Peyer's patch (tissue), 4 donors: Measurements from ENCODE around the gene PRKCA. TPM values are rescaled to one million over a fixed set of nuclear protein-coding genes. Genes with fewer than 3 reads are reported as not detected.
A peak's percentile ranks its signal among the peaks of the same experiment; 100 is the strongest.
"Not testable (repeated sequence)": the region's sequence is repeated elsewhere in the genome, so short reads cannot be mapped to it uniquely, and the experiment has no call there.

Experiments
- DNase-seq, 3 donors: peaks; one replicate each; pipeline ENCODE4 v3.0.0-alpha.2; 2017 to 2019
- H3K27ac ChIP-seq, 4 donors: fragments of 200-600 bp; sonication (generic); one replicate each; pipeline ENCODE4 v1.5.1; 2016 to 2019
- H3K27me3 ChIP-seq, 2 donors: fragments of 200-600 bp; sonication (generic); one replicate each; pipeline ENCODE4 v1.5.1; 2019
- H3K36me3 ChIP-seq, 3 donors: fragments of 200-600 bp; sonication (generic); one replicate each; pipeline ENCODE4 v1.5.1; 2016 to 2019
- H3K4me1 ChIP-seq, 4 donors: fragments of 200-600 bp; sonication (generic); one replicate each; pipeline ENCODE4 v1.5.1; 2016 to 2019
- H3K4me3 ChIP-seq, 4 donors: fragments of 200-600 bp; sonication (generic); 1 replicate in 3 of 4; 2 replicates in 1 of 4; pipeline ENCODE4 v1.5.1; 2016 to 2019; ENCODE audit warnings: mild to moderate bottlenecking in 1 of 4
- H3K9me3 ChIP-seq, 4 donors: fragments of 200-600 bp; sonication (generic); one replicate each; pipeline ENCODE4 v1.5.1; 2016 to 2019; ENCODE audit warnings: mild to moderate bottlenecking in 1 of 4
- POLR2A ChIP-seq, 2 donors: fragments of 450-650 bp; IDR thresholded peaks; one replicate each; pipeline ENCODE4 v1.5.1; 2017; ENCODE audit warnings: antibody characterized with exemption in 2 of 2, mild to moderate bottlenecking in 2 of 2, moderate library complexity in 2 of 2
- total RNA-seq, 4 donors: library from RNA; depleted of rRNA; stranded (reverse); fragments of >200 nt; gene quantifications; one replicate each; pipeline ENCODE4 v1.1.0, GENCODE V29; 2016
- TF ChIP-seq, protein P1 (sequence below), 6 experiments: fragments of 450-650 bp in 4 of 6; fragments of 200-600 bp in 2 of 6; sonication (generic) in 1 of 6; IDR thresholded peaks; one replicate each; pipeline ENCODE4 v1.5.1; 2017 to 2019; ENCODE audit warnings: antibody characterized with exemption in 6 of 6, mild to moderate bottlenecking in 3 of 6, moderate library complexity in 1 of 6

Gene PRKCA
- total RNA-seq, 4 donors from 2014 or later: 32.2 to 47.0 (median 43.5) TPM

DNA sequence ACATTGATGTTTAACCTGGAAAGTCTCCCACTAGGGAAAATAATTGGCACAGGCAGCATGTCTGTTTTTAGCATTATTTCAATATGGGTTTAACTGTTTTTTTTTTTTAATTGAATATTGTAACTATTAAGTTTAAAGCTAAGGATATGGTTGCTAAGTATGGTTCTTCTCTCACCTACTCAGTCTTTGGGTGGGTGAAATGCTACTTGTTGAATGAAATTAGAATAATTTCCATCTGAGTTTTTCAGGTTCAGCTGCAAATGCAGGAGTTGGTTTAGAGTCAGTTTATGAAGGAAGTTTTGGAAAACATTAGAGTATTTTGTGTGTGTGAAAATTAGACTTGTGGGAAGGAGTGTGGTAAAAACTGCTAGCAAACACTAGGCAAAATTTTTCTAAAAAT, 93.5 kb downstream of the PRKCA start:
- Histone ChIP-seq H3K4me3 (no peak overlapping the region), H3K36me3 (no peaks in the 10 kb centered on the region), H3K9me3 (no peaks in the 10 kb centered on the region), H3K4me1 (no peaks in the 10 kb centered on the region), H3K27me3 (no peaks in the 10 kb centered on the region), H3K27ac (no peak overlapping the region)
- no peak for DNase-seq
- TF ChIP-seq, protein P1, sequence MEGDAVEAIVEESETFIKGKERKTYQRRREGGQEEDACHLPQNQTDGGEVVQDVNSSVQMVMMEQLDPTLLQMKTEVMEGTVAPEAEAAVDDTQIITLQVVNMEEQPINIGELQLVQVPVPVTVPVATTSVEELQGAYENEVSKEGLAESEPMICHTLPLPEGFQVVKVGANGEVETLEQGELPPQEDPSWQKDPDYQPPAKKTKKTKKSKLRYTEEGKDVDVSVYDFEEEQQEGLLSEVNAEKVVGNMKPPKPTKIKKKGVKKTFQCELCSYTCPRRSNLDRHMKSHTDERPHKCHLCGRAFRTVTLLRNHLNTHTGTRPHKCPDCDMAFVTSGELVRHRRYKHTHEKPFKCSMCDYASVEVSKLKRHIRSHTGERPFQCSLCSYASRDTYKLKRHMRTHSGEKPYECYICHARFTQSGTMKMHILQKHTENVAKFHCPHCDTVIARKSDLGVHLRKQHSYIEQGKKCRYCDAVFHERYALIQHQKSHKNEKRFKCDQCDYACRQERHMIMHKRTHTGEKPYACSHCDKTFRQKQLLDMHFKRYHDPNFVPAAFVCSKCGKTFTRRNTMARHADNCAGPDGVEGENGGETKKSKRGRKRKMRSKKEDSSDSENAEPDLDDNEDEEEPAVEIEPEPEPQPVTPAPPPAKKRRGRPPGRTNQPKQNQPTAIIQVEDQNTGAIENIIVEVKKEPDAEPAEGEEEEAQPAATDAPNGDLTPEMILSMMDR (IDR thresholded peaks at IDR 0.05): no peak
- TF ChIP-seq POLR2A (IDR thresholded peaks at IDR 0.05): no peak

- Histone ChIP-seq H3K27me3 (no peaks in the 10 kb centered on the region), H3K4me1 (no peaks in the 10 kb centered on the region), H3K36me3 (no peaks in the 10 kb centered on the region), H3K27ac (no peak overlapping the region), H3K9me3 (no peaks in the 10 kb centered on the region), H3K4me3 (no peak overlapping the region)
- no peak for TF ChIP-seq POLR2A (IDR thresholded peaks at IDR 0.05)
- TF ChIP-seq, protein P1 (IDR thresholded peaks at IDR 0.05): no peak
- no peak for DNase-seq
Observed at GRCh38 chr17:66397486-66397885, 95.1 kb downstream of the PRKCA start.

DNA sequence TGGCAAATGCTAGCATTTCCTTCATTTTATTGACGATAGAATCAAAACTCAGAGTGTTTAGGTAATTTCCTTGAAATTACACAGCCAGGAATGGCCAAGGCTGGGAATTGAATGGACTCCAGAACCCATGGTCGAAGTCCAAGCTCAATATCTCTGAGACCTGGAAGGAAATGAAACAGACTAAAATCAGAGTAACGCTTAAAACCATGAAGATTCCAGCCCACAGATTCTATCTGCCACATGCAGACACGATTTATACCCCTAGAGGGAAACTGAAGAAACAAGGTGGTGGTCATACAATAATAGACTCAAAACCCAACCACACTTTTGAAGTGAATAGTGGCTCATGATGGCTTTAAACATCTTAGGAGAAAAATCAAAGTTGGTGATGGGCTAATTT, 95.6 kb downstream of the PRKCA start:
- no peaks in the 10 kb centered on the region for H3K4me1 ChIP-seq
- TF ChIP-seq POLR2A (IDR thresholded peaks at IDR 0.05): no peak
- TF ChIP-seq, protein P1 (IDR thresholded peaks at IDR 0.05): no peak
- H3K9me3 ChIP-seq: no peaks in the 10 kb centered on the region
- no peaks in the 10 kb centered on the region for H3K36me3 ChIP-seq
- no peaks in the 10 kb centered on the region for H3K27me3 ChIP-seq
- no peak overlapping the region for H3K27ac ChIP-seq
- no peak overlapping the region for H3K4me3 ChIP-seq
- peak in 1 of 3 donors; percentile 63 for DNase-seq

GRCh38 chr17:66398617-66399016, 96.2 kb downstream of the PRKCA start:
- no peaks in the 10 kb centered on the region for H3K27me3 ChIP-seq
- TF ChIP-seq, protein P1 (IDR thresholded peaks at IDR 0.05): no peak
- TF ChIP-seq POLR2A (IDR thresholded peaks at IDR 0.05): no peak
- H3K4me1 ChIP-seq: no peaks in the 10 kb centered on the region
- no peak for DNase-seq
- no peak overlapping the region for H3K27ac ChIP-seq
- no peaks in the 10 kb centered on the region for H3K36me3 ChIP-seq
- H3K9me3 ChIP-seq: no peaks in the 10 kb centered on the region
- no peak overlapping the region for H3K4me3 ChIP-seq

DNA sequence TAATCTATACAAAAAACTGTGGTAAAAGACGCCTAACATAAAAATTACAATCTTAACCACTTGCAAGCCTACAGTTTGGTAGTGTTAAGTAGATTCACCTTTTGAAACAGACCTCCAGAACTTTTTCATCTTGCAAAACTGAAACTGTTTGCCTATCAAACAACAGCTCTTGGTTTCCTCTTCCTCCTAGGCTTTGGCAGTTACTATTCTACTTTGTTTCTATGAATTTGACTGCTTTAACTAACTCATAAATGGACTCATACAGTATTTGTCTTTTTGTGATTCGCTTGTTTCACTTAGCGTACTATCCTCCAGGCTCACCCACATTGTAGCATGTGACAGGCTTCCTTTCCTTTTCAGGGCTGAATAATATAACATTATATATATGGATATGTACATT, 97.0 kb downstream of the PRKCA start:
- TF ChIP-seq POLR2A (IDR thresholded peaks at IDR 0.05): no peak
- TF ChIP-seq, protein P1 (IDR thresholded peaks at IDR 0.05): no peak
- Histone ChIP-seq H3K9me3 (no peaks in the 10 kb centered on the region), H3K27me3 (no peaks in the 10 kb centered on the region), H3K4me3 (no peak overlapping the region), H3K36me3 (no peaks in the 10 kb centered on the region), H3K27ac (no peak overlapping the region), H3K4me1 (no peaks in the 10 kb centered on the region)
- DNase-seq: no peak

GRCh38 chr17:66400041-66400688, 97.8 kb downstream of the PRKCA start:
- not testable (repeated sequence) for H3K4me1 ChIP-seq, H3K27ac ChIP-seq, H3K27me3 ChIP-seq, DNase-seq, H3K9me3 ChIP-seq, H3K36me3 ChIP-seq, H3K4me3 ChIP-seq
